GM21515 (cell line): ENCODE measurements around the gene ADCYAP1R1.
"Not testable (repeated sequence)": the region's sequence is repeated elsewhere in the genome, so short reads cannot be mapped to it uniquely, and the experiment has no call there.

Experiments
- ATAC-seq: cut with Tn5 transposase; IDR thresholded peaks from one replicate; pipeline ENCODE4 v1.9.1; 2021; ENCODE audit not compliant: unreplicated experiment

The ADCYAP1R1 gene

GRCh38 chr7:31126976-31127375 is 74.9 kb downstream of the ADCYAP1R1 start:
- ATAC-seq = no peak

GRCh38 chr7:31129067-31129466 is 77.0 kb downstream of the ADCYAP1R1 start:
- no peak for ATAC-seq

- ATAC-seq = no peak
Measured at GRCh38 chr7:31133497-31133896, 81.4 kb downstream of the ADCYAP1R1 start.

- peak; percentile 92 for ATAC-seq
Measured at GRCh38 chr7:31134246-31135188, 82.4 kb downstream of the ADCYAP1R1 start.

GRCh38 chr7:31137234-31137633 is 85.1 kb downstream of the ADCYAP1R1 start:
- ATAC-seq = no peak

- ATAC-seq = no peak
Measured at GRCh38 chr7:31145339-31145738, 93.2 kb downstream of the ADCYAP1R1 start.

GRCh38 chr7:31146030-31146429 is 93.9 kb downstream of the ADCYAP1R1 start:
- no peak for ATAC-seq

- no peak for ATAC-seq
Measured at GRCh38 chr7:31146538-31146937, 94.4 kb downstream of the ADCYAP1R1 start.

GRCh38 chr7:31151849-31152248 is 99.7 kb downstream of the ADCYAP1R1 start:
- ATAC-seq = no peak

GRCh38 chr7:31153318-31153717 is 101.2 kb downstream of the ADCYAP1R1 start:
- ATAC-seq = not testable (repeated sequence)

GRCh38 chr7:31160941-31161340 is 108.8 kb downstream of the ADCYAP1R1 start:
- no peak for ATAC-seq
